CD4-positive, CD25-positive, alpha-beta regulatory T cell (primary cell): Measurements from ENCODE around the gene PARD3. TPM values are rescaled to one million over a fixed set of nuclear protein-coding genes. Genes with fewer than 3 reads are reported as not detected.

Experiments used
- ATAC-seq, 2 donors: fragments of 150-1000 bp; cut with Tn5 transposase; one replicate each; pipeline ENCODE4 v1.10.0; 2021; ENCODE audit warnings: low read depth in 2 of 2, moderate number of reproducible peaks in 2 of 2, moderate library complexity in 1 of 2
- DNase-seq, 3 donors: peaks; one replicate each; pipeline versions ENCODE4 v3.0.0 to v3.0.0-alpha.2; 2012 to 2022; ENCODE audit warnings: mixed read lengths in 1 of 3
- H3K27ac ChIP-seq: one replicate; pipeline ENCODE4 v1.7.0; 2013; ENCODE audit warnings: mild to moderate bottlenecking, low read length; ENCODE audit not compliant: insufficient read depth, poor library complexity, severe bottlenecking
- H3K27me3 ChIP-seq: one replicate; pipeline ENCODE4 v1.7.0; 2013; ENCODE audit warnings: low read length; ENCODE audit not compliant: control insufficient read depth, insufficient read depth
- H3K36me3 ChIP-seq: one replicate; pipeline ENCODE4 v1.7.0; 2013; ENCODE audit warnings: mild to moderate bottlenecking, low read length, moderate library complexity; ENCODE audit not compliant: control insufficient read depth, insufficient read depth
- H3K4me1 ChIP-seq: 2 replicates; pipeline ENCODE4 v1.7.0; 2013; ENCODE audit warnings: mild to moderate bottlenecking, low read length; ENCODE audit not compliant: insufficient read depth, control insufficient read depth, poor library complexity, severe bottlenecking
- H3K4me3 ChIP-seq: one replicate; pipeline ENCODE4 v1.7.0; 2013; ENCODE audit warnings: low read depth, mild to moderate bottlenecking, low read length, moderate library complexity
- H3K9me3 ChIP-seq, 2 experiments: 1 replicate in 1 of 2; 2 replicates in 1 of 2; pipeline ENCODE4 v1.7.0; 2013; ENCODE audit warnings: low read length in 2 of 2, mild to moderate bottlenecking in 1 of 2, moderate library complexity in 1 of 2; ENCODE audit not compliant: control insufficient read depth in 2 of 2
- H3K27ac Mint-ChIP-seq, 3 donors: one replicate each; pipeline ENCODE4 v1.8.0; 2020 to 2022; ENCODE audit warnings: mild to moderate bottlenecking in 3 of 3, mixed read lengths in 3 of 3, moderate library complexity in 2 of 3
- H3K27me3 Mint-ChIP-seq: one replicate; pipeline ENCODE4 v1.8.0; 2022; ENCODE audit warnings: mild to moderate bottlenecking, mixed read lengths
- H3K36me3 Mint-ChIP-seq: one replicate; pipeline ENCODE4 v1.8.0; 2020; ENCODE audit warnings: mixed read lengths
- H3K4me1 Mint-ChIP-seq, 4 donors: one replicate each; pipeline ENCODE4 v1.8.0; 2020 to 2022; ENCODE audit warnings: mixed read lengths in 4 of 4, mild to moderate bottlenecking in 1 of 4
- H3K4me3 Mint-ChIP-seq, 4 donors: one replicate each; pipeline ENCODE4 v1.8.0; 2020 to 2022; ENCODE audit warnings: mild to moderate bottlenecking in 4 of 4, mixed read lengths in 4 of 4, moderate library complexity in 3 of 4
- H3K9me3 Mint-ChIP-seq, 7 donors: one replicate each; pipeline ENCODE4 v1.8.0; 2020 to 2022; ENCODE audit warnings: mixed read lengths in 7 of 7, mild to moderate bottlenecking in 3 of 7, moderate library complexity in 2 of 7
- polyA plus RNA-seq, 4 donors: library from polyadenylated mRNA; unstranded; fragments of 300-500 nt; fragmentation: Illumina TruSeq; gene quantifications; one replicate each; pipeline ENCODE4 v1.2.3, GENCODE V29; 2021
- total RNA-seq: library from RNA; stranded (reverse); gene quantifications from one replicate; pipeline ENCODE4 v1.2.3, GENCODE V29; 2022

The PARD3 gene
- total and polyA plus RNA-seq, 5 donors from 2014 or later = 0.08 to 0.79 TPM; not detected in 3

GRCh38 chr10:34080485-34081346 is 734.4 kb downstream of the PARD3 start:
- no peak for DNase-seq
- no peak for ATAC-seq
- Histone ChIP-seq H3K27me3 (no peaks in the 10 kb centered on the region), H3K4me3 (no peak overlapping the region), H3K27ac (no peak overlapping the region), H3K4me1 (no peaks in the 10 kb centered on the region), H3K36me3 (no peaks in the 10 kb centered on the region), H3K9me3 (no peaks in the 10 kb centered on the region)
- Mint-ChIP-seq H3K4me1 (no peaks in the 10 kb centered on the region), H3K27ac (no peak overlapping the region), H3K4me3 (no peak overlapping the region), H3K27me3 (no peaks in the 10 kb centered on the region), H3K36me3 (no peaks in the 10 kb centered on the region), H3K9me3 (peaks cover 0 to 9% (median 0%) of the 10 kb centered on the region in 7 donors)

GRCh38 chr10:34079702-34080484 is 735.2 kb downstream of the PARD3 start:
- Mint-ChIP-seq H3K4me3 (no peak overlapping the region), H3K27ac (no peak overlapping the region), H3K36me3 (no peaks in the 10 kb centered on the region), H3K4me1 (no peaks in the 10 kb centered on the region), H3K9me3 (peaks cover 0 to 9% (median 2%) of the 10 kb centered on the region in 7 donors), H3K27me3 (no peaks in the 10 kb centered on the region)
- Histone ChIP-seq H3K4me3 (no peak overlapping the region), H3K27me3 (no peaks in the 10 kb centered on the region), H3K9me3 (no peaks in the 10 kb centered on the region), H3K36me3 (no peaks in the 10 kb centered on the region), H3K4me1 (no peaks in the 10 kb centered on the region), H3K27ac (no peak overlapping the region)
- ATAC-seq (no peak), DNase-seq (no peak)

GRCh38 chr10:34078745-34079470 is 736.2 kb downstream of the PARD3 start:
- H3K4me3 Mint-ChIP-seq = no peak overlapping the region
- no peaks in the 10 kb centered on the region for H3K4me1 ChIP-seq
- H3K27me3 Mint-ChIP-seq = no peaks in the 10 kb centered on the region
- H3K27ac Mint-ChIP-seq = no peak overlapping the region
- no peak overlapping the region for H3K27ac ChIP-seq
- H3K36me3 ChIP-seq = no peaks in the 10 kb centered on the region
- H3K4me3 ChIP-seq = no peak overlapping the region
- no peaks in the 10 kb centered on the region for H3K9me3 ChIP-seq
- H3K36me3 Mint-ChIP-seq = no peaks in the 10 kb centered on the region
- ATAC-seq (no peak), DNase-seq (no peak)
- no peaks in the 10 kb centered on the region for H3K4me1 Mint-ChIP-seq
- no peaks in the 10 kb centered on the region for H3K27me3 ChIP-seq
- peaks cover 0 to 4% (median 2%) of the 10 kb centered on the region in 7 donors for H3K9me3 Mint-ChIP-seq

GRCh38 chr10:34078017-34078744 is 736.9 kb downstream of the PARD3 start:
- no peak for DNase-seq
- Mint-ChIP-seq H3K27ac (no peak overlapping the region), H3K4me1 (no peaks in the 10 kb centered on the region), H3K27me3 (no peaks in the 10 kb centered on the region), H3K36me3 (no peaks in the 10 kb centered on the region), H3K9me3 (peaks cover 0 to 3% (median 0%) of the 10 kb centered on the region in 7 donors), H3K4me3 (no peak overlapping the region)
- Histone ChIP-seq H3K27me3 (no peaks in the 10 kb centered on the region), H3K4me3 (no peak overlapping the region), H3K36me3 (no peaks in the 10 kb centered on the region), H3K27ac (no peak overlapping the region), H3K4me1 (no peaks in the 10 kb centered on the region), H3K9me3 (no peaks in the 10 kb centered on the region)
- no peak for ATAC-seq

GRCh38 chr10:34076443-34076842 is 738.7 kb downstream of the PARD3 start:
- H3K4me1 Mint-ChIP-seq = no peaks in the 10 kb centered on the region
- H3K27ac Mint-ChIP-seq = no peak overlapping the region
- DNase-seq (no peak), ATAC-seq (no peak)
- no peaks in the 10 kb centered on the region for H3K36me3 Mint-ChIP-seq
- Histone ChIP-seq H3K27ac (no peak overlapping the region), H3K4me3 (no peak overlapping the region), H3K36me3 (no peaks in the 10 kb centered on the region), H3K9me3 (no peaks in the 10 kb centered on the region), H3K4me1 (no peaks in the 10 kb centered on the region), H3K27me3 (no peaks in the 10 kb centered on the region)
- H3K27me3 Mint-ChIP-seq = peaks cover 5% of the 10 kb centered on the region
- peaks cover 0 to 7% (median 2%) of the 10 kb centered on the region in 7 donors for H3K9me3 Mint-ChIP-seq
- no peak overlapping the region for H3K4me3 Mint-ChIP-seq

- H3K4me1 Mint-ChIP-seq = no peaks in the 10 kb centered on the region
- Histone ChIP-seq H3K9me3 (no peaks in the 10 kb centered on the region), H3K4me3 (no peak overlapping the region), H3K27ac (no peak overlapping the region), H3K36me3 (no peaks in the 10 kb centered on the region), H3K27me3 (no peaks in the 10 kb centered on the region), H3K4me1 (no peaks in the 10 kb centered on the region)
- no peaks in the 10 kb centered on the region for H3K36me3 Mint-ChIP-seq
- peaks cover 7% of the 10 kb centered on the region for H3K27me3 Mint-ChIP-seq
- no peak for ATAC-seq
- H3K9me3 Mint-ChIP-seq = peaks cover 0 to 10% (median 3%) of the 10 kb centered on the region in 7 donors
- no peak overlapping the region for H3K27ac Mint-ChIP-seq
- DNase-seq = no peak
- no peak overlapping the region for H3K4me3 Mint-ChIP-seq
Observed at GRCh38 chr10:34075254-34075926, 739.7 kb downstream of the PARD3 start.

- no peaks in the 10 kb centered on the region for H3K9me3 ChIP-seq
- Mint-ChIP-seq H3K36me3 (no peaks in the 10 kb centered on the region), H3K27me3 (peaks cover 9% of the 10 kb centered on the region), H3K4me1 (no peaks in the 10 kb centered on the region), H3K27ac (no peak overlapping the region), H3K9me3 (peaks cover 0 to 10% (median 3%) of the 10 kb centered on the region in 7 donors), H3K4me3 (no peak overlapping the region)
- H3K4me1 ChIP-seq = no peaks in the 10 kb centered on the region
- H3K36me3 ChIP-seq = no peaks in the 10 kb centered on the region
- no peak overlapping the region for H3K27ac ChIP-seq
- H3K4me3 ChIP-seq = no peak overlapping the region
- H3K27me3 ChIP-seq = no peaks in the 10 kb centered on the region
- ATAC-seq (no peak), DNase-seq (no peak)
Observed at GRCh38 chr10:34074051-34074450, 741.0 kb downstream of the PARD3 start.
